Activated naive CD4-positive, alpha-beta T cell treated with anti-CD3 and anti-CD28 coated beads, Interleukin-2, amount 50 U/mL, for 16 hours (primary cell): ENCODE results near the gene SOX8.
"Not testable (repeated sequence)": the region's sequence is repeated elsewhere in the genome, so short reads cannot be mapped to it uniquely, and the experiment has no call there.

ENCODE experiments used
- DNase-seq: peaks from one replicate; pipeline ENCODE4 v3.0.0-alpha.2; 2020

SOX8 gene

DNA sequence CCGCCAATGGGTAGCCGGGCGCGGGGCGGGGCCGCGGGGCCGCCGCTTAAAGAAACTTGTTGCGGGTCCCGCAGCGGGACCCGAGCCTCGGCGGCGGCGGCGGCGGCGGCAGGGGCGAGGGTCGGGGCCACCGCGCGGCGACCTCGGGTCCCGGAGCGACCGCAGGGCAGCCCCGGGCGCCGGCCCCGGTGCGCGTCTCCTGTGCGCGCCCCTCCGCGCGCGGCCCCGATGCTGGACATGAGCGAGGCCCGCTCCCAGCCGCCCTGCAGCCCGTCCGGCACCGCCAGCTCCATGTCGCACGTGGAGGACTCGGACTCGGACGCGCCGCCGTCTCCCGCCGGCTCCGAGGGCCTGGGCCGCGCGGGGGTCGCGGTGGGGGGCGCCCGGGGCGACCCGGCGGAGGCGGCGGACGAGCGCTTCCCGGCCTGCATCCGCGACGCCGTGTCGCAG is at the start of gene SOX8:
Gene SOX8 (plus strand): TSS at position 76 of the 450 bp plus-strand sequence. CDS start 153 bp downstream, at position 229.
- DNase-seq: no peak

DNA sequence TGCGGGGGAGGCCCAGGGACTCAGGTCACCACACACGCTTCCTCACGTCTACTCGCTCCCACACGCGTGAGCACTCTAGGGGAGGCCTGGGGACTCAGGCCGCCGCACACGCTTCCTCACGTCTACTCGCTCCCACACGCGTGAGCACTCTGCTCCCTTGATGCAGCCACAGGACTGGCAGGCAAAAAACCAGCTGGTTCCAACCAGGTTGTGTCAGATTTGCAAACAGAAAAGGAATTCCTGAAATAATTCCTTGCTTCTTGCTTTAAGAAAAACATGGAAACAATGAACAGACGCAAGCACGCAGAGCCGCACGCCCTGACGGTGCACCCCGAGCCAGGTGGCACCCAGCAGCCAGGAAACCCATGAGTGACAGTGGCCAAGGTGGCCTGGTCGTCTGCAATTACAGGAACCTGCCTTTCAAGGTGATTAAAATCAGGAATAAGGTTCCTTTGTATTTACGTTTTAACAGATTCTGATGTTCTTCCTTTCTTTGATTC is 48.7 kb upstream of the SOX8 start:
- DNase-seq: no peak

DNA sequence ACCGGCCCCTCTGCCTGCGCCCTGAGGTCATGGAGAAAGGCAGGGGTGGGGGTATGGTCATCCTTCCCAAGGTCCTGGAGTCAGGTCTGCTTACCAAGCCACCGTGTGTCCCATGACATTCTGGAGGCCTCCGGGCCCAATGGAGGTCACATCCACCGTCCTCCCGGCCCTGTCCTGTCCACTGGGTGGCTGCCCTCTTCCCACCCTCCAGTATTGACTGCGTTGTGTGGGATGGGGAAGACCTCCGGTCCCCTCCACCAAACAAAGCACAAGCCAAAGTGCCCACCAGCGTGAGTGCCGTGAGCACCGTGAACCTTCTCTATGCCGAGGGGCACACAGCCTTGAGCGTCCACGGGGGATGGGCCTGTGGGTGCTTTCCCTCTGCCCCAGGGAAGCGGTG is 48.0 kb upstream of the SOX8 start:
- DNase-seq: no peak

DNA sequence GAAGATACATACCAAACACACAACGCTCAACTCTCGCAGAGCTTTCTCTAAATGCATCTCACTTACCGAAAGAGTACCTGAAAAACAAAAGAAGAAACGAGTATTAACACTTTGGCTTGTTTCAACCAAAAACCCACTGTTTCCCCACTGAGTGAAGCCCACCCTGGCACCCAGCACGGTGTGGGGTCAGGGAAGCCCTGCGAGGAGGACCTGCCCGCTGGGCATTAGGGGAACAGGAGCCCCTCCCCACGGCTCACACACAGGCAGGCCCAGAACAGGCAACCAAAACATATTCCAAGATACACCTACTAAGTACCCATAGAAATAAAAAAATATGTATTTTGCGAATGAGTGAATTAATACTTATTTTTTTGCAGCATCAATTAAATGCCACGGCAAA is 47.4 kb upstream of the SOX8 start:
- DNase-seq: no peak

DNA sequence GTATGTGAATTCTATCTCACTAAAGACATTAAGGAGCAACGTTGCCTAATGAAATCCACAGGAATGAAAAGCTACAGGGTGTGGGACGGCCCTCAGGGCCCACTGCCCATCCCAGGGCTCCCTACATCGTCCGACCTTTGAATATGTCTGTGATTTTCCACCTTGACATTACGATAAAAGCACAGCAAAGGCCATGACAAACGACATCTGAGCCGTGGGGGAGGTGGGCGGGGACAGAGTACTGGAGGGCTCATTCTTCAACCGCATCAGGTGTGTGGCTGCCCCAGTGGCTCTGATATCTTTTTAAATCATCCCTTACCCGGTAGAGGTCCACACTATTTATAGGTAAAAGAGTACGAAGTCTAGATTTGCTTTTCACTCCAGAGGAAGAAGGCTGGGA is 45.9 kb upstream of the SOX8 start:
- no peak for DNase-seq

DNA sequence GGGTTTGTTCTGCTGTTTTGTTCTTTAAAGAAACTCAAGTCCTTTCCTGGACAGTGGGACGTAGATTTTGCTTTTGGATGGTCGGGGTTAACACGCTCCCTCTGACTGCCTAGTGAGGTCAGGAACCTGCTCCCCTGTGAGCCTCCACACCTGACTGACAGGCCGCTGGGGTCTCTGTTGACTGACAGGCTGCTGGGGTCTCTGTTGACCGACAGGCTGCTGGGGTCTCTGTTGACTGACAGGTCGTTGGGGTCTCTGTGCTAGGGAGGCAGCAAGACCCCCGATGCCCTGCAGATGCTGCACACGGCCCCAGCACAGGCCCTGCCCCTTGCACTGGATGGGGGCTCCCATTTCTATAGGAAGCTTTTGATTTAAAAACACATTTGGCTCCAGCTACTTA is 44.3 kb upstream of the SOX8 start:
- no peak for DNase-seq

DNA sequence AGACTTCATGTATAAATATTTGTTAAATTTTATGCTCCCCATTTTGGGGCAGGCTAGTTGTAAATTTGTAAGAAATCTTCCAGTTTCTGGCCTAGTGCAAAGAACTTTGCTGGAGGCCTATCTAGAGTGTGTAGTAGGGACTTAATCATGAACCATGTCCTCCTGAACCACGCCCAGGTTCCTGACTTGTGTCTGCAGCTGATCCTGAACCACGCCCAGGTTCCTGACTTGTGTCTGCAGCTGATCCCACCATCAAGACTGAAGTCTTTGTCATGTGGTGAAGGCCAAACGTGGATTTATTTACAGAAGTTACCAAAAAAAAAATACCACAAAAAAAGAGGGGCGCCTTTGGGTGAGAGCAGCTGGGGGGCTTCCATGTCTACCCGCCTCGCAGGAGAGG is 43.8 kb upstream of the SOX8 start:
- no peak for DNase-seq

DNA sequence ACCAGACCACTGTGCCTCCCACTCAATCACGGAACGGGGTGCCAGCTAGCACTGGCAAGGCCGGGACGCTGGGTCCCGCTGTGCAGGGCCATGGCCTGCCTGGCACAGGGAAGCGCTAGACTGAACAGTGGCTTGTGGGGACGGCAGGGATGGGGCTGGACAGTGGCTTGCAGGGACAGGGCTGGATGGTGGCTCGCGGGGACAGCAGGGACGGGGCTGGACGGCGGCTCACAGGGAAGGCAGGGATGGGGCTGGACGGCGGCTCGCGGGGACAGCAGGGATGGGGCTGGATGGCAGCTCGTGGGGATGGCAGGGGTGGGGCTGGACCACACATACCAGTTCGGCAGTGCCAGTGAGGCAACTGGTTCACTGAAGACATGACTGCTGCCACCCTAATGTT is 43.4 kb upstream of the SOX8 start:
- no peak for DNase-seq

DNA sequence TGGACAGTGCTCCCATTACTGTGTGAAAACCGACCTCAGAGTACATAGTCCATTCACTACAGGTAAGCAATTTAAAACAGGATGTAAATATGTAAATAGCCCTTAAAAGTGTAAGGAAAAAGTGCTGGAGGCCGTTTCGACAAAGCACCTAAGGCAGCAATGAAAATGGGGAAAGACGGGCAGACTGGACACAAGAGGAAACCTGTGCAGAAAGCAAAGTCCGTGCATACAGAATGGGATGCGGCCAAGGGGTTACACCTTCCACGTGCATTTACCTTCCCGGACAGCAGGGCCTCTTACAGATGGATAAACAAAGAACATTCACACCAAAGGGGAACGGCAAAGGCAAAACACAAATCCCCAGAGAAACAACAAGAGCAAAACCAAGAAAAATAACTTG is 42.8 kb upstream of the SOX8 start:
- DNase-seq: no peak

DNA sequence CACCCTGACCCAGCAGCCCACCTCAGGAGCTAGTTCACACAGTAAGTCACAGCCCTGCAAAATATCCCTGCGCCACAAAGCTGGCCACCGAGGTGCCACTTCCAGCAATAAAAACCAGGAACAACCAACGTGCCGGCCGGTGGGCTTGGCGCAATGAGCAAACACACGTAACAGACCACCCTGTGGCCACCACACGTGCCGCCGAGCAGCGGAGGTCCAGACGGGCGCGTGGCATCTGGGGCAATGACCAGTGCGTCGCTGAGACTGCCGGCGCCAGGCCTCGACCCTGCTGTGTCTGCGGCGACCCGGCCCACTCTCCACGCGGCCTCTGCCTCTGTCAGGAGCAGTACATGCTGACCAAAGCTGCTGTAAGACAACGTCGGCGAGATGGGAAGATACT is 42.3 kb upstream of the SOX8 start:
- DNase-seq: no peak

DNA sequence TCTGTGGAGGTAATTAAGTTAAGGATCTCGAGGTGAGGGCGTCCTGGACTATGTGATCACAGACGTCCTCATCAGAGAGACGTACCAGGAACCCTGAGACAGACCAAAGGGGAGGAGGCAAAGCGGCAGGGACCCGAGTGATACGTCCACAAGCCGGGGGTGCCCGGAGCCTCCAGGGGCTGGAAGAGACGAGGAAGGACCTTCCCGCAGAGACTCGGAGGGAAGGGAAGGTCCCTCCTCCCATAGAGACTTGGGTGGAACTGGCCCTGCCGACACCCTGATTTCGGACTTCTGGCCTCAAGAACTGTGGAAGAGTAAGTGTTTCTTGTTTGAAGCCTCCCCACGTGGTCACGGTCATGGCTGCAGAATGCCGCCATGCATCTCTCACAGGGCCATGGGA is 41.6 kb upstream of the SOX8 start:
- no peak for DNase-seq

DNA sequence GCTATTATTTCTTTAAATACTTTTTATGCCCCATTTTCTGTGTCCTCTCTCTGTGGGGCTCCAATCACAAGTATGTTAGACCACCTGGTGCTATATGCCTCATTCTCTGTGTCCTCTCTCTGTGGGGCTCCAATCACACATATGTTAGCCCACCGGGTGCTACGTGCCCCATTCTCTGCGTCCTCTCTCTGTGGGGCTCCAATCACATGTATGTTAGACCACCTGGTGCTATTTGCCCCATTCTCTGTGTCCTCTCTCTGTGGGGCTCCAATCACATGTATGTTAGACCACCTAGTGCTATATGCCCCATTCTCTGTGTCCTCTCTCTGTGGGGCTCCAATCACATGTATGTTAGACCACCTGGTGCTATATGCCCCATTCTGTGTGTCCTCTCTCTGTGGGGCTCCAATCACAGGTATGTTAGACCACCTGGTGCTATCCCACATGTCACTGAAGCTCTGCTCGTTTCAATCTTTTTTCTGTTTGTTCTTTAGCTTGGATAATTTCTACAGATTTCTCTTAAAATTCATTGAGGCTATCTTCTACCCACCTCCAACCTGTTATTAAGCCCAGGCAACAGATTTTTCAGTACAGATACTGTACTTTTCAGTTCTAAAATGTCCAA is 39.0 kb upstream of the SOX8 start:
- DNase-seq: no peak

DNA sequence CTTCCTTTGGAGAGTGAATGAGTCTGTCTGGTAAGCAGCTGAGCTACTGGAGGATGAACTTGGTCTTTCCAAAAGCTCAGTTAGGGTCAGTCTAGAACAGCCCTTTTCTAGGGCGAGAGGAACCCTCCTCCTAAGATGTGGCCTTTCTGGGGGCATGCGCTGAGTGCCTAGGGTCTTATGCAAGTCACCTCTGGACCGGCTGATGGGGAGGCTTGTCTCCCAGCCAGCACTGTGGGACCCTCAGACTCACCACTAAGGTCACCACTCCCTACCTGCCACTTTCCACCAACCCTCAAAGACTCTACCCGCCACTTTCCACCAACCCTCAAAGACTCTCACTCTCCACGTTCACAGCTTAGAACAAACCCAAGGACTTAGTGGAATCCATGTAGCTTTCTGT is 37.6 kb upstream of the SOX8 start:
- DNase-seq: no peak

DNA sequence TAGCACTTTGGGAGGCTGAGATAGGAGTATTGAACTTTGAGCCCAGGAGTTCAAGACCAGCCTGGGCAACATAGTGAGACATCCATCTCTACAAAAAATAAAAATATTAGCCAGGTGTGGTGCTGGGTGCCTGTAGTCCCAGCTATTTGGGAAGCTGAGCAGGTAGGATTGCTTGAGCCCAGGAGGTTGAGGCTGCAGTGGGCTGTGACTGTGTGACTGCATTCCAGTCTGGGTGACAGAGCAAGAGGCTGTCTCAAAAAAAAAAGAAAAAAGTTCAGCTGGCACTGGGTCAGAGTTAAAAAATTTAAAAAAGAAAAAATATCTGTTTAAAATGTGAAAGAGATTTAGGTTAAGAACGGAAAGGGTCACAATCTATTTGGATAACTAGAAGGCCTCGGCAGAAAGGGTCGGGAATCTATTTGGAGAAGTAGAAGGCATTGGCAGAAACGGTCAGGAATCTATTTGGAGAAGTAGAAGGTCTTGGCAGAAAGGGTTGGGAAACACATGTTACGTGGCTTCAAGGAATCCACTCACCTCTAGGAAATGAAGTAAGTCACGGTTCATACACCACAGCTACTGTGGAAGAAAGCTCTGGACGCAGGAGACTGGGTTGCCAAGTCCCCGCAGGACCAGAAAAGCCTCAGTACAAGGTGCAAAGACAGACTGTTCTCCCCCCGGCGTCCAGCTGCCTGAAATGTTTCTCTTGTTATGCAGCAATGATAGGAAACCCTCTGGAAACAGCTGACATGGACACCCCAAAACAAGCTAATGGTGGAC is 36.1 kb upstream of the SOX8 start:
- DNase-seq: no peak

DNA sequence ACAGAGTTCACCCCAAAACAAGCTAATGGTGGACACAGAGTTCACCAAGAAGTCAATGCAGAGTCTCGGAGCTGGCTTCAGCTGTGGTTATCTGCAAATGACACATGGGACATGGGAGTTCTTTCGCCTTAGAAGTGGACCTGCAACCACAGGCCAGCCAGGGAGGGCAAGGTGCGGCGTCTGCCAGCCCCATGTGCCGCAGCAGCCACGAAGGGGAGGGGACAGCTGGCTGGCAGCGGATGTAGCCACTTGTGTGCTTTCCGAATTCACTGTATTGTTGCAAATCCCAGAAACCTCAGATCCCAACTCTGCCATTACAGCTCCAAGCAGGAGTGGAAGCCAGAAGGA is 35.5 kb upstream of the SOX8 start:
- DNase-seq: no peak

DNA sequence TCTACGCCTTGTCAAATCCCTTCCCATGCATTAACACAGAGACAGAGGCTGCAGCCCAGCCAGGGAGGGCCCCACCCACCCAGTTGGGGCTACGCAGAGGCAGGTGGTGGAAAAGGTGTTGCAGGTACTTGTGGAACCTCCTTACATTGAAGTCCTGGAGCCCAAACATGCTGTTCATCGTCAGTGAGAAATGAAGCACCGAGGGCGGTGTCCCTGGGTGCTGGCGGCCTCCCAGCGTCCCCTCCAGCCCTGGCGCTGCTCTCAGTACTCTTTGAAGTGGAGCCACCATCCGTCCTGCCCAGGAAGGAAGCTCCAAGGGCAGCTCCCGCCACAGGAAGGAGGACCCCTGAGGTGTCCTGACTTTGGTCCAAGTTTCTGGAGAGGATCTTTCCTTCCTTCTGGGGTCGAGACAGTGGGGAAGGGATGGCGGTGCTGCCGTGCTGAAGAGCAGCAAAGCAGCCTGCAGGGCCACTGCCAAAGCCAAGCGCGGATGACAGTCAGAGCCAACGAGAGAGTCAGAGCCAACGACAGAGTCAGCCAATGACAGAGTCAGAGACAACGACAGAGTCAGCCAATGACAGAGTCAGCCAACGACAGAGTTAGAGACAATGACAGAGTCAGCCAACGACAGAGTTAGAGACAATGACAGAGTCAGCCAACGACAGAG is 34.2 kb upstream of the SOX8 start:
- no peak for DNase-seq

DNA sequence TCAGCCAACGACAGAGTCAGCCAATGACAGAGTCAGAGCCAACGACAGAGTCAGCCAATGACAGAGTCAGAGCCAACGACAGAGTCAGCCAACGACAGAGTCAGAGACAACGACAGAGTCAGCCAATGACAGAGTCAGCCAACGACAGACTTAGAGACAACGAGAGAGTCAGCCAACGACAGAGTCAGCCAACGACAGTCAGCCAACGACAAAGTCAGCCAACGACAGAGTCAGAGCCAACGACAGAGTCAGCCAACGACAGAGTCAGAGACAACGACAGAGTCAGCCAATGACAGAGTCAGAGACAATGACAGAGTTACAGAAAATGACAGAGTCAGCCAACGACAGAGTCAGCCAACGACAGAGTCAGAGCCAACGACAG is 33.7 kb upstream of the SOX8 start:
- DNase-seq: not testable (repeated sequence)

DNA sequence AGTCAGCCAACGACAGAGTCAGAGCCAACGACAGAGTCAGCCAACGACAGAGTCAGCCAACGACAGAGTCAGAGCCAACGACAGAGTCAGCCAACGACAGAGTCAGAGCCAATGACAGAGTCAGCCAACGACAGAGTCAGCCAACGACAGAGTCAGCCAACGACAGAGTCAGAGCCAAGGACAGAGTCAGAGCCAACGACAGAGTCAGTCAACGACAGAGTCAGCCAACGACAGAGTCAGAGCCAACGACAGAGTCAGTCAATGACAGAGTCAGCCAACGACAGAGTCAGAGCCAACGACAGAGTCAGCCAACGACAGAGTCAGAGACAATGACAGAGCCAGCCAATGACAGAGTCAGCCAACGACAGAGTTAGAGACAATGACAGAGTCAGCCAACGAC is 32.8 kb upstream of the SOX8 start:
- DNase-seq: not testable (repeated sequence)

DNA sequence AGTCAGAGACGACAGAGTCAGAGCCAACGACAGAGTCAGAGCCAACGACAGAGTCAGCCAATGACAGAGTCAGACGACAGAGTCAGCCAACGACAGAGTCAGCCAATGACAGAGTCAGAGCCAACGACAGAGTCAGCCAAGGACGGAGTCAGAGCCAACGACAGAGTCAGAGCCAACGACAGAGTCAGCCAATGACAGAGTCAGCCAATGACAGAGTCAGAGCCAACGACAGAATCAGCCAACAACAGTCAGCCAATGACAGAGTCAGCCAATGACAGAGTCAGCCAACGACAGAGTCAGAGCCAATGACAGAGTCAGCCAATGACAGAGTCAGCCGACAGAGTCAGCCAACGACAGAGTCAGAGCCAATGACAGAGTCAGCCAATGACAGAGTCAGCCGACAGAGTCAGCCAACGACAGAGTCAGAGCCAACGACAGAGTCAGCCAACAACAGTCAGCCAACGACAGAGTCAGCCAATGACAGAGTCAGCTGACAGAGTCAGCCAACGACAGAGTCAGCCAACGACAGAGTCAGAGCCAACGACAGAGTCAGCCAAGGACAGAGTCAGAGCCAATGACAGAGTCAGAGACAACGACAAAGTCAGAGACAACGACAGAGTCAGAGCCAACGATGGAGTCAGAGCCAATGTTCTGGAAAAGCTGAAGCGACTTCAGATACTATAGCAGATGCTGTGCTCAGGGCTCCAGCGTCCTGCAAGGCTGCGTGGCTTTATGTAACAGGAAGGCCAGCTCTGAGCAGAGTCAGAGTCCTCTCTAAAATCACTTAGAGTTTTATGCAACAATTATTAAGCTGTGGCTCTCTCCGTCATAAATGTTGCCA is 30.6 kb upstream of the SOX8 start:
- not testable (repeated sequence) for DNase-seq

DNA sequence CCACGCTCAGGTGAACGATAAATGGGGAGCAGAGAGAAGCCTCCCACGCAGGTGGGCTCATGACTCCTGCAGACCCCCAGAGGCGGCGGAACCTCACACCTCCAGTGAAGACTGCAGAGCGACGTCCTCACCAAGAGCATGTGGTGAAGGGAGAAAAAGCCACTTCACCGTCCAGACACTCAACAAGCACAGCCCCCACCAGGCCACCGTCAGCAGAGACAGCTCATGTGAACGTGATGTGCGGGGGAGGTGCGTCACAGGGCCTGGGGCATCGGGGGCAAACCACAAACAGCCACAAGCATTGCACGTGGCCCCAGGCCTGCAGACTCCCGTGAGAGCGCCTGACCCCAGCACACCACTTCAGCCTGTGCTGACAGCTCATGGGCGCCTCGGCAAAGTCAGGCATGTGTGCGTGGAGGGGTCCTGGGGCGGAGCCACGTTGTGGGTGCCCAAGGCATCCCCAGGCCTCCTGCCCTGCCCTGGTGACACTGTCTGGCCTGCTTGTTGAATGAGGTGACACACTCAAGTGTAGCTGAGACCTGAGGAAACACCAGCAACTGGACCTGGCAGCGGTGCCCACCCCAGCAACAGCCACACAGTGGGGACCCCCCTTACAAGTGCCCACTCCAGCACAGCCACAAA is 29.8 kb upstream of the SOX8 start:
- no peak for DNase-seq

DNA sequence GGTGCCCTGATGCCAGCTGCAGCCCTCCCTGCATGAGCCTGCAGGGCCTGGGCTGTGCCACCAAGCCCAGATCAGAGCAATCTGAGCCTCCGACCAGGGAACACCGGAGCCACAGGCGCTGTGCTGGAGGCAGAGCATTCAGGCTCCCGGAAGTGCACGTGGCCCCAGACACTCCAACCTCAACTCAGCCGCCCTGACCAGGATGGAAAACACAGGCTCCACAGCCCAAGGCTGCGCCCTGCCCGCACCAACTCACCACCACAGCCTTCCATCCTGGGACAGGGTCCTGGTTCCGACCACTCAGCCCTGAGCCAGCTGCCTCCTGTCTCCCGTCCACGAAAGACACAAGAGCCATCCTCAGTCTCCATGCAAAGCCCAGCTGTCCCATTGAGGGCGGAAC is 29.2 kb upstream of the SOX8 start:
- no peak for DNase-seq

DNA sequence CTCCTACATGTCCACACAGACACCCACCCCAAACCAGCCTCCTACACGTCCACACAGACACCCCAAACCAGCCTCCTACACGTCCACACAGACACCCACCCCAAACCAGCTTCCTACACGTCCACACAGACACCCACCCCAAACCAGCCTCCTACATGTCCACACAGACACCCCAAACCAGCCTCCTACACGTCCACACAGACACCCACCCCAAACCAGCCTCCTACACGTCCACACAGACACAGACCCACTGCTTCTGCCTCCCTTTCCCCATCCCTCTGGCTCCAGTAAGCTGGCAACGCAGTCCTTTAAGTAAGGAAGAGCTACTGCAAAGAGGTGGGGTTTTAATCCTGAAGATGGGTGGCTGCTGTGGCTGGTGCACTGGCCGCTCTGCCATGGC is 27.8 kb upstream of the SOX8 start:
- not testable (repeated sequence) for DNase-seq

DNA sequence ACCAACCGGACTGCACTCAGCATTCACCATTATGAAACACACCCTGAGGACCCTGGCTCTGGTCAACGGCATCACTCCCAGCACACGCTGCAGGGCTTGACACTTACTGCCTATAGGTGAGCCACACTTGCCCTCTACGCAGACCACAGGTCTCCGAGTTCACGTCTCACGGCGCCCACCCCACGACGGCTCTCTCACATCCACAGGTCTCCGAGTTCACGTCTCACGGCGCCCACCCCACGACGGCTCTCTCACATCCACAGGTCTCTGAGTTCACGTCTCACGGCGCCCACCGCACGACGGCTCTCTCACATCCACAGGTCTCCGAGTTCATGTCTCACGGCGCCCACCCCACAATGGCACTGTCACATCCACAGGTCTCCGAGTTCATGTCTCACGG is 25.8 kb upstream of the SOX8 start:
- not testable (repeated sequence) for DNase-seq
